Urothelium cell line (cell line): ENCODE measurements around the gene PPP4R4.
A peak's percentile ranks its signal among the peaks of the same experiment; 100 is the strongest.
"Not testable (repeated sequence)": the region's sequence is repeated elsewhere in the genome, so short reads cannot be mapped to it uniquely, and the experiment has no call there.

Source experiments
- DNase-seq: peaks from one replicate; pipeline ENCODE4 v3.0.0; 2011; ENCODE audit warnings: low spot score, mixed read lengths
- FAIRE-seq: peaks from 2 replicates; lab custom pipeline; 2011; peaks lifted over from hg19 to GRCh38; lab: Jason Lieb, UNC

Gene PPP4R4

DNA sequence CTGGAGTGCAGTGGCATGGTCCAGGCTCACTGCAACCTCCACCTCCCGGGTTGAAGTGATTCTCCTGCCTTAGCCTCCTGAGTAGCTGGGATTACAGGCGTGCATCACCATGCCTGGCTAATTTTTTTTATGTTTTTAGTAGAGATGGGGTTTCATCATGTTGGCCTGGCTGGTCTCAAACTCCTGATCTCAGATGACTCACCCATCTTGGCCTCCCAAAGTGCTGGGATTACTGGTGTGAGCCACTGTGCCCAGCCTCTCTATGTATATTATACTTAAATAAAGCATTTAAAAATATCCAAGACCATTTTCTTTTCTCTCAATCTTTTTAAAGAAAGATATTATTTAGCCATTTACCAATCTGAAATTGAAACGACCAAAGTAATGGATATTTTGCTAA is 90.1 kb downstream of the PPP4R4 start:
- not testable (repeated sequence) for FAIRE-seq, DNase-seq

DNA sequence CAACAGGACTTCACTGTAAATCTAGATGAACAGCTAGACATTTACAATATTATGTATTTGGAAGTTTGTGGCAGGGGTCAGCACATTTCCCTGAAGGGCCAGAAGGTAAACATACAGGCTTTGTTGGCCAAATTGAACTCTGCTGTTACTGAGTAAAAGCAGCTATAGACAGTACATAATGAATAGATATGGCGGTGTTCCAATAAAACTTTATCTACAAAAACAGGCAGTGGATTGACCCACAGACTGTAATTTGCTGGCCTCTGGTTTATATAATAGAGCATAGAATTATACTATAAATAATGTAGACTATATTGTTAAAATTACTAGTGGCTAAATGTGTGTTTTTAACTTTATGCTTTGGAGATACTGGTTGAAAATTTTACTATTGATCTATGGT is 93.2 kb downstream of the PPP4R4 start:
- DNase-seq (no peak), FAIRE-seq (no peak)

DNA sequence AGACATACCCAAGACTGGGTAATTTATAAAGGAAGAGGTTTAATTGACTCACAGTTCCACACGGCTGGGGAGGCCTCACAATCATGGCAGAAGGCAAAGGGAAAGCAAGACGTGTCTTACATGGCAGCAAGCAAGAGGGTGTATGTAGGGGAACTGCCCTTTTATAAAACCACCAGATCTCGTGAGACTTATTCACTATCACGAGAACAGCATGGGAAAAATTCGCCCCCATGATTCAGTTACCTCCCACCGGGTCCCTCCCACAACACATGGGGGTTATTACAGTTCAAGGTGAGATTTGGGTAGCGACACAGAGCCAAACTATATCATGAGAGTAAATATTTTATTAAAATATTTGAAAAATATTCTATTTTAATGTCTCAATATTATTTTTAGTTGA is 94.5 kb downstream of the PPP4R4 start:
- not testable (repeated sequence) for DNase-seq, FAIRE-seq

DNA sequence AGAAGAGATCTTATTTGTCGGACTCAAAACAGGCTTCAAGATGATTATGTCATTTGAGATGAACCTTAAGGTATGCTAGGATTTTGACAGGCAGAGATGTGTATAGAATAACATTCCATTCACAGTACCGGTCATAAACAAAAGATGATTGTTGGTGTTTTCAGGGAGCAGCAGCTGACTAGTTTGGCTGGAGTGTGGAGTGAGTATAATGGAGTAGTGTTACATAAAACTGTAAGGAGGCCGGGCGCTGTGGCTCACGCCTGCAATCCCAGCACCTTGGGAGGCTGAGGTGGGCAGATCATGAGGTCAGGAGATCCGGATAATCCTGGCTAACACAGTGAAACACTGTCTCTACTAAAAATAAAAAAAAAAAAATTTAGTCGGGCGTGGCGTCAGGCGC is 95.0 kb downstream of the PPP4R4 start:
- FAIRE-seq, result no peak
- DNase-seq, result peak; percentile 19

DNA sequence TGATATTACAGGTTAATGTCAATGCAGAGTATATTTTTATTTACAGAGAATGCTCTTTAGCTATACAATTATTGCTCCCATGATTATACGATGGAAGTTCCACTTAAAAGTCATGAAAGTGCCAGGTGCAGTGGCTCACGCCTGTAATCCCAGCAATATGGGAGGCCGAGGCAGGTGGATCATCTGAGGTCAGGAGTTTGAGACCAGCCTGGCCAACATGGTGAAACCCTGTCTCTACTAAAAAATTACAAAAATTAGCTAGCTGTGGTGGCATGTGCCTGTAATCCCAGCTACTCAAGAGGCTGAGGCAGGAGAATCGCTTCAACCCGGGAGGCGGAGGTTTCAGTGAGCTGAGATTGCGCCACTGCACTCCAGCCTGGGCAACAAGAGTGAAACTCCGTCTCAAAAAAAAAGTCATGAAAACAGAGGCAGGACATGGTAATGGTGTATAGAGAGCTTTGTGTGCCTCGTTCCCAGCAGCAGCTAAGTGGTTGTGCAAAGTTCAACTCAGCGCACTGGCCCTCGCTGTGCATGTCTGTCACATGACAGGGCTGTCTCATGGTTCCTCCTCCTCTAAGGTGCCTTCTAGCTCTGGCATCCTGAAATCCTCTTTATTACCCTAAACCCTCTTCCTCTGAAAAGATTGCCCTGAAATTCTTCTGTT is 102.9 kb downstream of the PPP4R4 start:
- FAIRE-seq, DNase-seq: not testable (repeated sequence)

DNA sequence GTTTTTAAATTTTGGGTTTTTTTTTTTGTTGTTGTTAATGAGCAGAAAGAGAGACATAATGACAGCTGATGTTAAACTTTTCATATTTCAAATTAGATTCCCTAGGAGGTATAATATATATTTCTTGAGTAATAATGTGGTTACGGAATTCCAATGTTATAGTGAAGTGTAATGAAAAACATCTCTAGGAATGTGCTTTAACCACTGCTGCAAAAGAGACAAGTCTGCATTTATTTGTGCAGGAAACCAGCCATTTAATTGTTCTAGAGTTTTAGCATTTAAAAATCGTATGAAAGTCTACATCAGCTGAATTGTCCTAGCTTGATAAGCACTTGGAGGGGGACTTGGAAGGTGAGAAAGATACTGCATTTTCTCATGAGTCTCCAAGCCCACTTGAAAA is 104.6 kb downstream of the PPP4R4 start:
- FAIRE-seq (no peak), DNase-seq (no peak)

DNA sequence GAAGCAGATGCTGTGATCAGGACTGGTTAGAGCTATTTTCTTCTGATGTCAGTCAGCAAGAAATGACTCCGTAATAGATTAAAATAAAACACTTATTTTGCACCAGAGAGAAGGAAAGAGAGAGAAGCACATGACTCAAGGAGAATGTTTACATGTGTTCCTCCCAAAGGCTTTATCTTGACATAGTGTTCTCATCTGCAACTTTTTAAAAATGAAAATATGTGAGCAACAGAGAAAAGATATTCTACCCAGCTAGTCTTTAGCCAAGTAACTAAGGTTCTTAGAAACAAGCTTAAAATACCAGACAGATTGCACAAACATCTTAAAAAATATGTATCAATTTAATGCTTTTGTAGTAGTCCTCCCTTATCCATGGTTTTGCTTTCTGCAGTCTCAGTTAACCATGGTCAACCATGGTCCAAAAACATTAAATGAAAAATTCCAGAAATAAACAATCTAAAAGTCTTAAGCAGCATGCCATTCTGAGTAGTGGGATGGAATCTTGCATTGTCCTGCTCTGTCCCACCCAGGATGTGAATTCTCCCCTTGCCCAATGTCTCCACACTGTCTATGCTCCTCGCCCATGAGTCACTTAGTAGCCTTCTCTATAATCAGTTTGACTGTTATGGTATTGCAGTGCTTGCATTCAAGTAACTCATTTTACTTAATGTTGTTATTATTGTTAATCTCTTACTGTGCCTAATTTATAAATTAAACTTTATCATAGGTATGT is 109.0 kb downstream of the PPP4R4 start:
- no peak for DNase-seq

DNA sequence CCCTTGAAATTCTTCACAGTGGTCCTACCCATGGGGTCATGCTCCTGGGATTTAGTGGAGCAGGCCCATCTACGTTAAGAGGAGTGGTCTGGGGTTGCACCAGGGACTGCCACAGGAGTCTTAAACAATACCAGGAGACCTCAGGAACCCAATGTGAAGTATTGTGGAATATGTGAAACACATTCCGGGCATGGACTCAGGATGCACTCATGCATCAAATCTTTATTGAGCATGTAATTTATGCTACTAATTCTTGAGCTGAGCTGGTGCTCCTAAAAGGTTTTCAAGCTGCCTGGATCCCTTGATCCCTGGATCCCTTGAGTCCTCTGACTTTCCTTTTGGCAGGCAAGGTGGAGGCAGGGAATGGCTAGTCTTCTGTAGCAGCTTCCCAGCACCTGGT is 110.1 kb downstream of the PPP4R4 start:
- FAIRE-seq, result no peak
- no peak for DNase-seq

More for the DNA sequence above, 109.0 kb downstream of the PPP4R4 start:
- FAIRE-seq, result no peak

DNA sequence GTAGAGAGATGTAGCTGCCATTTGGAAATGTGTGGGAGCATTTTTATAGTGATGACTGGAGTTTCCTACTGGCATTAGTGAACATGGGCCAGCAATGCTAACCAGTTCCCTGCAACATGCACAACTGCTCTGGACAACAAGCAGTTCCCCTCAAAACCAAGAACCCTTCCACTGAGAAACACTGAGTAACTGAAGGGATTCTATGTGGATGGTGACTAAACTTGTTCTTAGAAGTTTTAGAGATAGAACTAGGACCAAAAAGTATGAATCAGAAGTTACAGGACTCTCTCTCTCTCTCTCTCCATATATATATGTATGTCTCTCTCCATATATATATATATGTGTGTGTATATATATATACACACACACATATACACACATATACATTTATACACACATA is 111.0 kb downstream of the PPP4R4 start:
- DNase-seq (no peak), FAIRE-seq (no peak)

DNA sequence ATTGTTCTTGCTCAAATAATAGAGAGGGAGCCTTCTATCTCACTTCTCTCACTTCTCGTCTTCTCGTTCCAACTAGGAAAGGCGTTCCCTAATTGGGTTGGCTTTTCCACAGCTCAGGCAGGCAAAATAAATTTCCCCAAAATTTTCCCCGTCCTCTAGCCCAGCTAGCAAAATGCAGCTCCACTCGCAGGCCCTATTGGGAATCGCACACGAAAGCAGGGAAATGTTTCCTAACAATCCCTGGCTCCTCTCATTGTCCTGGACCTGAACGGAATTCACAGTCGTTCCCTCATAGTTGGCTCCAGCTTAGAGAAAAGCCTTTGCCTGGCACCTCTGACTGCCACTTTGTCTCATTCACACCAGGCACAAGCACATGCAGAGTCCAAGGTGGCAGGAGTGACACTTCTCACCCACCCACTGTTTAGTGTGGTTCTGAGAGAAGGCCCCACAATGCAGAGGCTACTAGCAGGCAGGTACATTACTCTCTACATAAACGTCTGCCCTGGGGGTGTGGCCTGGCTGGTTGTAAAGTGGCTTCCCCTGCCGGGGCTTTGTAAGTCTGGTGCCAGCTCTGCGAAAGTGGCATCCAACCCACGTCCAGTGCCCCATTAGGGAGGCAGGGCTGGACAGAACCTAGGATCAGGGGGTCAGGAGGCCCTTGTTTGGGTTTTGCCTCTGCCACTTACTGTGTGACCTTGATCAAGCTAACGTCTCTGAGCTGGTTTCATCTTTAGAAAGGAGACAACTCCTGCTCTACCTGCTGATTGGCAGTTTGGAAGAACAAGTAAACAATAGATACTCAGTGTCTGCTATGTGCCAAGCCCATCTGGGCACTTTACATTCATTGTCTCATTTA is 114.7 kb downstream of the PPP4R4 start:
- no peak for FAIRE-seq
- DNase-seq, result no peak

DNA sequence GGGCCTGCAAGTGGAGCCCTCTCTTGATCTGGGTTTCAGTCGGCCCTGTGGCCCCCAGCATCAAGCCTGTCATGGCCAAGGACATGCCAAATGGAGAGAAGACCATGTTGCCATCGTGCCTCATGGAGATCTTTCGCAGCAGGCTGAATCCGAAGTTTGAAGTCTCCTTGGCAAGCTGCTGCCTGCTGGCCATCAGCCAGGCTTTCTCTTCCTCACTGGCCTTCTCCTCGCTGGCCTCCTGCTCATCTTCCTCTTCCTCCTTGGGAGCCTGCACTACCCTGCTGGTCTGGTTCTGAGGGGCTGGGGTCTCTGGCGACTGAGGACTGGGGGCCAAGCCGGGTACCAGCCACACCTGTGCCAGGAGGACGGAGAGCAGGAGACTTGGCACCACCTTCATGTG is 116.1 kb downstream of the PPP4R4 start:
- no peak for DNase-seq
- FAIRE-seq, result no peak

DNA sequence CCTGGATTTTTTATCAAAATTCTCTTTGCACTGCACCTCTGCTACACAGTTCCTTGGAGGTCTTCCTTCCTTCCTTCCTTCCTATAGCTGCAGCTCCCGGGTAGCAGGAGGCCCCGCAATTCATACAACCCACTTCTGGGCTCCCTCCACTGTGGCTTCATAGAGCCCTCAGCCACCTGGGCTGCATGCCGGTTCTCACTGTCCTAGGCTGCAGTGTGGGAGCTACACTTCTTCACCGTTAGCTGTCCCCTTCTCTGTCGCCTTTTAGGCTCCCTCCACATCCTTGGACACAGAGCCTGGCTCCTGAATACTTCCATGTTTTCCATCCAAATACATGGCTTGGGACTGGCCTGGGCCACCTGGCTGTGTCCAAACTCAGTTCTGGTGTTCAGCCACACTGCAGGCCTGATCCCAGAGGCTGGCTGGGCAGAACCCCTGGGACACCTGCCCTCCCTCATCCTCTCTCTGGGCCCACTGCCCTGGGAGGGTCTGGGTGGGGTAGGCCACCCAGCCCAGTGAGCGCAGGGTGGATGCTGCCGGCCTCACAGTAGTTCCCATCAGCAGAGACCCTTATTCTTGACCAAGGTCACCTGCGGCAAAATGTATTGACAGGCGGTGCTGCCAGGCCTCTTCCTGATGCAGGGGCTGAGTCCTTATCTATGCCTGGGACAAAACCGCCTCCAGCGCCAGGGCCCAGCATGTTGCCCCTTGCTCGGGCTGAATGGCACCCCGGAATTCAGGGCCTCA is 117.2 kb downstream of the PPP4R4 start:
- no peak for FAIRE-seq
- DNase-seq, result no peak

DNA sequence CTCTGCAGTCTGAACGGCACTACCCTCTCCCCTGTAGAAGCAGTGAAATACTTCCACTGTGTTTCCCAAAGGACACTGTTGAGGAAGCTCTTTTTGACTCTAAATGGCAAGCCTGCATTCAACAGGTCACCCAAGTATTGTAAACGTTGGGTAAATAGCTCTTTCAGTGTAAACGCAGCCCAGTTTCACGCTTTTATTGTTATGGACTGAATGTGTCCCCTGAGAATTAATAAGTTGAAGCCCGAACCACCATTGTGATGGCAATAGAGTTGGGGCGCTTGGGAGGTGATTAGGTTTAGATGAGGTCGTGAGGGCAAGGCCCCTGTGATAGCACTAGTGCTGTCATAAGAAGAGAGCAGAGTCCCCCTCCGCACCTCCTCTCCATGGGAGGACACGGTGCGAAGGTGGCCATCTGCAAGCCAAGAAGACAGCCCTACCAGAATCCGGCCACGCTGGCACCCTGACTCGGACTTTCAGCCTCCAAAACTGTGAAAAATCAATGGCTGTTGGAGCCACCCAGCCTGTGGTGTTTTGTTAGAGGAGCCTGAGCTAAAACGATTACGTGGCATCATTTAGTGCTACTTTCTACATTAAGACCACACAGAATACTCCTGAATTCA is 117.9 kb downstream of the PPP4R4 start:
- FAIRE-seq (no peak), DNase-seq (no peak)

DNA sequence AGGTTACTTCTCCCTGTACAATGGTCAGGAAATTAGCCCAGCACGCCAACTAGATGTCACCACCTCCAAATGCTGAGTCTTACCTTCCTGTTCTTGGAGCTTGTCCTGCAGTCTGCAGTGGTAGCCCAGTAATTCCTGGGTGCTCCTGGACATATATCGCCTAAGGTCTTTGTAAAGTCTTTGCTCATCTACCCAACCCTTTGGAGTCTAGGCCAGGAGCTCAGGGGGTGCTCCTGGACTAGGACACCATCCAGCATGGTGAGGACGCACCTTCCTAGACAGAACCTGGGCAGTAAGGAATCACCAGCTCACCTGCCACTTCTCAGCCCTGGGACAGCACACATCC is 118.4 kb downstream of the PPP4R4 start:
- DNase-seq (no peak), FAIRE-seq (no peak)

DNA sequence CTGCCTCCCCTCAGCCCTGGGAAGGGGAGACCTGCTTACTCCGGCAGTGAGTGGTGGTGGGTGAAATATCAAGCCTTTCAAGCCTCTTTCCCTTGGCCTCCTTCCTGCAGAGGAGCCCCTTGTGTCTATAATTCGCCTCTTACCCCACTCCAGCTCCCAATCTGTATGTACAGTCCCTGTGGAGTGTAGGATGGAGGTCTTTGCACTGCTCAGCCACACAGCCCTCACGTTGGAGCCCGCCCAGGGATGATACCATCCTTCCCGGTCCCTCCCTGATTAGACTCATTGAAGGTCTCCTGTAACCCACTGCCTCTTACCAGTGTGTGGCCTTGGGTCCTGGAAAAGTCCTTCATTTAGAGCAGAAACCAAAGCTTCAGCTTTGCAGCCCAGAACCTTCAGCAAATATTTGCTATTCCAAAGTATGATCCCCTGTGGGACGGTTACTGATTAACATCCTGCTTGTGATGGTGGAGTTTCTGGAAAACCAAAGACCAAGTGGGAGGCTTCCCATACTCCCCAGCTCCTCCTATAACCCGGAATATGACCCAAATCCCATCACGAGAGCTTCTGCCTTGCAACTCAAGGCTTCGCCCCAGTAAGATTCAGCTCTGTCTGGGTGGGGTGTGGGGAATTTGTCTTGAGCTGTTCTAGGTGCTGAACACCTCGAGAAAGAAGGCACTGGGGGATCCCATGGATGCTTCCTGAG is 118.9 kb downstream of the PPP4R4 start, which contains the start of gene SERPINA10:
SERPINA10 (minus strand) TSS at position 397 of the 706 bp plus-strand sequence. CDS start 2,675 bp downstream, outside the sequence.
- DNase-seq (no peak), FAIRE-seq (no peak)

DNA sequence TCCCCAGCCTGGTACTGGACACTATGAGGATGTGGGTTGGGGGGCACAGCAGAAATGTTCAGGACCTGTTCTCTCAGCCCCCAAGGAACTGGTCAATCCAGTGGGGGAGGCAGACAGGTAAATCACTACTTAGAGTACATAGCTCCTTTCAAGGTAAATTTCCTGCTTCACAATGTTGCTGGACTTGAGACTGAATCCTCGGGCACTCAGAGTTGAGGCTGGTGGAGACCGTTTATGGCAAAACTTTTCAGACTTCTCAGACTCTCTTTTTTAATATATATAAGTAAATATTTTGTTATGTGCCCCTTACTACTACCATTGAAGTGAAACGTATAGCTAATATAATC is 119.4 kb downstream of the PPP4R4 start:
- no peak for DNase-seq
- FAIRE-seq, result no peak

DNA sequence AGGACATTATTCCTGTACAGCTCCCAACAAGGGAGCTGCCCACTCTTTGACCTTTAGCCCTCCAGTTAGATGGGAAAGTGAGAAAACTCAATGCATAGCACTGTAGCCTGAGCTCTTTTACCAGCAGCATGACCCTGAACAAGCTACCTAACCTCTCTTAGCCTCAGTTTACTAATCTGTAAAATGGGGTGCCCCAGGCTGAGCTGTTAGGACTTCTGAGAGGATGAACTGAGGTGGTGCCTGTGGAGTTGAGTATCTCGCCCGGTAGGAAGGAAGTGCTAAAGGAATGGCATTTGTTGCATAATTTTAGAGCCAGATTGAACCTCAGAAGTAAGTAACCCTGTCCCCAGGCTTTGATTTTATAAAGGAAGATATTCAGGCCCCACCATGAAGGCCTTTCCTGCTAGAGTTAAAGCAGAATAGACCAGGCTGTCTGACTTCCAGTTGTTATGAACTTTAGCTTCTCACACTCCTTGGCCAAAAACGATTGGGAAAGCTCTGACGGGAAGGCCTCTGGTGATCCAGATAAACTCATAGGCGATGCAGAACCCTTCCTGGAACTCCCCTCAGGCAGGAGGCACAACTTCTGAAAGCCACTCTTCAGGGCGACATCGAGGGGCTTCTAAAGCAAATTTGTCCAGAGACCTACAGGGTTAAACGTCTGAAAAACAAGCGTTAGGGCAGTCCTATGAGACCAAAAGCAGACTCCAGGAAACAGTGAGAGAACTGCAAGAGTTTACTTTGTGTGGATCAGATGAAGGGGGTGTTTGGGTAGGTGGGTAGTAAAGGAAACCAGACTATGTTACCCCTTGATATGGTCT is 121.4 kb downstream of the PPP4R4 start:
- no peak for DNase-seq
- FAIRE-seq, result no peak

DNA sequence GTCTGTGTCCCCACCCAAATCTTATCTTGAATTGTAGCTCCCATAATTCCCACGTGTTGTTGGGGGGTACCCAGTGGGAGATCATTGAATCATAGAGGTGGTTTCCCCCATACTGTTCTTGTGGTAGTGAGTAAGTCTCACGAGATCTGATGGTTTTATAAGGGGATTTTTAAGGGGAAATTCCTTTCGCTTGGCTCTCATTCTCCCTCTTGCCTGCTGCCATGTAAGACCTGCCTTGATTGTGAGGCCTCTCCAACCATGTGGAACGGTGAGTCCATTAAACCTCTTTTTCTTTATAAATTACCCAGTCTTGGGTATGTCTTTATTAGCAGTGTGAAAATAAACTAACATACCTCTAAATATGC is 122.0 kb downstream of the PPP4R4 start:
- DNase-seq, FAIRE-seq: not testable (repeated sequence)

DNA sequence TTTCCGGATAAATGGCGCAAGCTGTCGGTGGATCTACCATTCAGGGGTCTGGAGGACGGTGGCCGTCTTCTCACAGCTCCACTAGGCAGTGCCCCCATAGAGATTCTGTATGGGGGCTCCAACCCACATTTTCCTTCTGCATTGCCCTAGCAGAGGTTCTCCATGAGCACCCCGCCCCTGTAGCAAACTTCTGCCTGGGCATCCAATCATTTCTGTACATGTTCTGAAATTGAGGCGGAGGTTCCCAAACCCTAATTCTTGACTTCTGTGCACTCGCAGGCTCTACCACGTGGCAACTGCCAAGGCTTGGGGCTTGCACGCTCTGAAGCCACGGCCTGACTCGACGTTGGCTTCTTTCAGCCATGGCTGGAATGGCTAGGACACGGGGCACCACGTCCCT is 124.0 kb downstream of the PPP4R4 start:
- DNase-seq (no peak), FAIRE-seq (no peak)
